GM12874 (cell line): ENCODE results near the gene MEGF6.
A peak's percentile ranks its signal among the peaks of the same experiment; 100 is the strongest.

ENCODE experiments used
- CTCF ChIP-seq: IDR thresholded peaks from 2 replicates; pipeline ENCODE4 v1.5.1; 2011; ENCODE audit warnings: low read depth, mild to moderate bottlenecking, control low read depth, low read length, moderate library complexity; ENCODE audit not compliant: insufficient read depth

The MEGF6 gene

GRCh38 chr1:3520419-3521378 lies 90.6 kb downstream of the MEGF6 start:
- TF ChIP-seq CTCF = no peak

DNA sequence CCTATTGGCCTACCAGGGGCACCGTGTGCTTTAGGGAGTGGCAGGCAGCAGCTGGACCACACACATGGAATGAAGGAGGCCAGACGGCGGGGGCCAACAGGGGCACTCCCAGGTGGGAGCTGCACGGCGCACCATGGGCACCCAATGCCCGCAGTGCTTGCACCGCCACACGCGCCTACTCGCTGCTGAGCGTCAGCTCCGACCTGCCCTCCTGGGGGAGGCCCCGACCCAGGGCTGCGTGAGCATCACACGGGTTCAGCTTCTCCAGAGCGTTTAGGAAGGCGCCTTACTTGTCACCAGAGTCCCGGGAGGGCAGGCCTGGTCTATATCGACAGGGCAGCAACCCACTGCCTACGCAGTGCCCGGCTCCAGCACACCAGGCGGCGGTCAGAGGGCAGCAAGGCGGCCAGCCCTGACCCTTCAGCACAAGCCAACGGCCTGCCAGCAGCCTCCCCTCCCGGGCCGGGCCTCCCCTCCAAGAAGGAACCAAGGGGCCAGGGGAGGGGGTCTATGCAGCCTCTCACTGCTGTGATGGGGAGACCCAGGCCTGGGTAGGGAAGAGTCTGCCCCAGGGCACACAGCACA lies 91.9 kb downstream of the MEGF6 start:
- TF ChIP-seq CTCF = no peak

GRCh38 chr1:3518756-3519155 lies 92.6 kb downstream of the MEGF6 start:
- no peak for TF ChIP-seq CTCF

DNA sequence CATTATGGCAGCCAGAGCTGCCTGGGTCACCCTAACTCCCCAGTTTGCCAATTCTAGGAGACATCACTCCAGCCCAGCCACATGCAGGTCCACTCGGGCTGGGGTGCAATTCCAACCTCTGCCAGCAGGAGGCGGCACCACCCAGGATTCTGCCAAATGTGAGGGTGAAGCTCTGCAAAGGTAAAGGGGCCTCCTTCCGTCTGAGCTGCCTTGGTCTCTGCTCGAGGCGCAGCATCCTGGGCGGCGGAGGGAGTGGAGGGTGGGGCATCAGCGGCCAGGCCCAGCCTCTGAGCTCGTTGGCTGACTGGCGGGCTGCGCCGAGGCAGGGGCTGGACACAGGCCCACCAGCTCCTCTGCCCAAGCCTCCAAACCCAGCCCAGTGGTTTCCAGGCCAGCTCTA lies 93.1 kb downstream of the MEGF6 start:
- peak; percentile 72 for TF ChIP-seq CTCF

GRCh38 chr1:3516911-3517675 lies 94.2 kb downstream of the MEGF6 start:
- TF ChIP-seq CTCF = no peak

GRCh38 chr1:3516481-3516869 lies 94.8 kb downstream of the MEGF6 start:
- TF ChIP-seq CTCF = no peak
